Gastrocnemius medialis (tissue), 4 donors: ENCODE data around the gene APBB1IP. TPM values are rescaled to one million over a fixed set of nuclear protein-coding genes. Genes with fewer than 3 reads are reported as not detected.

Source experiments
- ATAC-seq, 2 donors: fragments of 150-250 bp; one replicate each; pipeline ENCODE4 v1.9.1; 2016
- DNase-seq, 2 donors: peaks; one replicate each; pipeline ENCODE4 v3.0.0-alpha.2; 2019
- H3K27ac ChIP-seq, 4 donors: fragments of 200-600 bp; sonication (generic); 1 replicate in 1 of 4; 2 replicates in 3 of 4; pipeline ENCODE4 v1.5.1; 2016 to 2018; ENCODE audit warnings: mild to moderate bottlenecking in 2 of 4, moderate library complexity in 1 of 4
- H3K27me3 ChIP-seq, 3 donors: fragments of 200-600 bp; sonication (generic) in 2 of 3; 1 replicate in 1 of 3; 2 replicates in 2 of 3; pipeline versions ENCODE4 v1.5.1 to v1.6.0; 2016 to 2019; ENCODE audit warnings: mild to moderate bottlenecking in 1 of 3, moderate library complexity in 1 of 3
- H3K36me3 ChIP-seq, 2 donors: fragments of 200-600 bp; sonication (generic) in 1 of 2; one replicate each; pipeline ENCODE4 v1.5.1; 2017 to 2018
- H3K4me1 ChIP-seq, 2 donors: fragments of 200-600 bp; sonication (generic) in 1 of 2; one replicate each; pipeline ENCODE4 v1.5.1; 2016 to 2017; ENCODE audit warnings: mild to moderate bottlenecking in 2 of 2
- H3K4me3 ChIP-seq, 4 donors: fragments of 200-600 bp; sonication (generic) in 3 of 4; 1 replicate in 1 of 4; 2 replicates in 3 of 4; pipeline ENCODE4 v1.5.1; 2016 to 2019; ENCODE audit warnings: mild to moderate bottlenecking in 2 of 4
- H3K9me3 ChIP-seq, 3 donors: fragments of 200-600 bp; sonication (generic) in 2 of 3; 1 replicate in 1 of 3; 2 replicates in 2 of 3; pipeline ENCODE4 v1.5.1; 2016 to 2019
- CTCF ChIP-seq, 5 experiments: fragments of 450-650 bp in 3 of 5; fragments of 200-600 bp in 2 of 5; sonication (generic) in 2 of 5; IDR thresholded peaks in 4 of 5; conservative IDR thresholded peaks in 1 of 5; 1 replicate in 4 of 5; 2 replicates in 1 of 5; pipeline ENCODE4 v1.5.1; 2016 to 2019; ENCODE audit warnings: antibody characterized with exemption in 5 of 5, mild to moderate bottlenecking in 3 of 5, moderate library complexity in 3 of 5
- POLR2A ChIP-seq, 2 donors: fragments of 450-650 bp; IDR thresholded peaks; one replicate each; pipeline ENCODE4 v1.6.1; 2017; ENCODE audit warnings: antibody characterized with exemption in 2 of 2, mild to moderate bottlenecking in 2 of 2, moderate library complexity in 2 of 2
- in situ Hi-C, 4 donors: fragments of 200-750 bp; cut with MboI; loops; one replicate each; pipeline versions ENCODE4 v1.15.0 to v1.8.0; 2017; ENCODE audit warnings: low sequenced_read_pairs in 4 of 4
- intact Hi-C: fragments of 100-400 bp; cut with DNase I; formaldehyde crosslinking; loops from one replicate; pipeline ENCODE4 v1.15.1; 2023; ENCODE audit warnings: low total_unique reads
- total RNA-seq, 4 donors: library from RNA; depleted of rRNA; stranded (reverse); fragments of >200 nt; gene quantifications; one replicate each; pipeline versions ENCODE4 v1.1.0 to v1.2.3, GENCODE V29; 2016

The APBB1IP gene
- total RNA-seq, 4 donors from 2014 or later: 0.83 to 2.0 (median 1.2) TPM

GRCh38 chr10:26448292-26448691 lies 10.2 kb downstream of the APBB1IP start:
- no peaks in the 10 kb centered on the region for H3K36me3 ChIP-seq
- no peak overlapping the region for H3K4me3 ChIP-seq
- no peak for DNase-seq
- no peaks in the 10 kb centered on the region for H3K27me3 ChIP-seq
- TF ChIP-seq POLR2A (IDR thresholded peaks at IDR 0.05) (no peak), CTCF (IDR thresholded peaks at IDR 0.05 in 4 of 5, conservative IDR thresholded peaks at IDR 0.05 in 1 of 5) (no peak)
- intact Hi-C loops: no loop called here
- in situ Hi-C loops: no loop called here
- no peaks in the 10 kb centered on the region for H3K9me3 ChIP-seq
- no peak for ATAC-seq
- H3K4me1 ChIP-seq: no peaks in the 10 kb centered on the region
- no peak overlapping the region for H3K27ac ChIP-seq

- H3K27me3 ChIP-seq: no peaks in the 10 kb centered on the region
- no peaks in the 10 kb centered on the region for H3K4me1 ChIP-seq
- intact Hi-C loops (no loop called here), in situ Hi-C loops (no loop called here)
- TF ChIP-seq POLR2A (IDR thresholded peaks at IDR 0.05): no peak
- no peak for TF ChIP-seq CTCF (IDR thresholded peaks at IDR 0.05 in 4 of 5, conservative IDR thresholded peaks at IDR 0.05 in 1 of 5)
- no peaks in the 10 kb centered on the region for H3K36me3 ChIP-seq
- no peak for ATAC-seq
- no peaks in the 10 kb centered on the region for H3K9me3 ChIP-seq
- no peak overlapping the region for H3K4me3 ChIP-seq
- no peak for DNase-seq
- H3K27ac ChIP-seq: no peak overlapping the region
Measured at GRCh38 chr10:26448706-26449435, 10.7 kb downstream of the APBB1IP start.

- Histone ChIP-seq H3K4me1 (no peaks in the 10 kb centered on the region), H3K36me3 (no peaks in the 10 kb centered on the region), H3K4me3 (no peak overlapping the region), H3K27ac (no peak overlapping the region), H3K27me3 (no peaks in the 10 kb centered on the region), H3K9me3 (no peaks in the 10 kb centered on the region)
- in situ Hi-C loops (no loop called here), intact Hi-C loops (no loop called here)
- DNase-seq: no peak
- ATAC-seq: no peak
- TF ChIP-seq POLR2A (IDR thresholded peaks at IDR 0.05) (no peak), CTCF (IDR thresholded peaks at IDR 0.05 in 4 of 5, conservative IDR thresholded peaks at IDR 0.05 in 1 of 5) (no peak)
Measured at GRCh38 chr10:26449726-26450125, 11.6 kb downstream of the APBB1IP start.

- Histone ChIP-seq H3K27ac (no peak overlapping the region), H3K27me3 (no peaks in the 10 kb centered on the region), H3K4me1 (no peaks in the 10 kb centered on the region), H3K4me3 (no peak overlapping the region), H3K9me3 (no peaks in the 10 kb centered on the region), H3K36me3 (no peaks in the 10 kb centered on the region)
- ATAC-seq (no peak), DNase-seq (no peak)
- TF ChIP-seq POLR2A (IDR thresholded peaks at IDR 0.05) (no peak), CTCF (IDR thresholded peaks at IDR 0.05 in 4 of 5, conservative IDR thresholded peaks at IDR 0.05 in 1 of 5) (no peak)
- in situ Hi-C loops: no loop called here
- intact Hi-C loops: no loop called here
Measured at GRCh38 chr10:26451903-26452302, 13.8 kb downstream of the APBB1IP start.

- H3K4me1 ChIP-seq: no peaks in the 10 kb centered on the region
- in situ Hi-C loops: no loop called here
- TF ChIP-seq CTCF (IDR thresholded peaks at IDR 0.05 in 4 of 5, conservative IDR thresholded peaks at IDR 0.05 in 1 of 5): no peak
- no peak for TF ChIP-seq POLR2A (IDR thresholded peaks at IDR 0.05)
- H3K27me3 ChIP-seq: no peaks in the 10 kb centered on the region
- H3K9me3 ChIP-seq: no peaks in the 10 kb centered on the region
- intact Hi-C loops: no loop called here
- H3K27ac ChIP-seq: no peak overlapping the region
- no peak for ATAC-seq
- H3K4me3 ChIP-seq: no peak overlapping the region
- no peaks in the 10 kb centered on the region for H3K36me3 ChIP-seq
- no peak for DNase-seq
Measured at GRCh38 chr10:26453850-26454249, 15.7 kb downstream of the APBB1IP start.
